K562 (cell line): ENCODE measurements around the gene PGD. TPM values are rescaled to one million over a fixed set of nuclear protein-coding genes. Genes with fewer than 3 reads are reported as not detected.

ENCODE experiments used
- ATAC-seq: fragments of 200-7000 bp; cut with Tn5 transposase; 3 replicates; pipeline ENCODE4 v1.9.1; 2020; ENCODE audit warnings: moderate library complexity
- BruUV-seq: library from RNA; stranded (reverse); fragments of 400-500 nt; replicated peaks from 2 replicates; lab custom pipeline; 2021; lab: Mats Ljungman, UMichigan
- CTCF ChIA-PET: fragments of 300-600 bp; formaldehyde crosslinking; extraction: SDS; loops from one replicate; lab custom pipeline; 2021; ENCODE audit warnings: low intra/inter-chr PET ratio; lab: Yijun Ruan, JAX
- POLR2A ChIA-PET: fragments of 300-600, 350-650 bp; sonication (Branson Sonifier 250); formaldehyde crosslinking; extraction: SDS; loops from one replicate; lab custom pipeline; 2021; ENCODE audit warnings: antibody characterized with exemption, inconsistent platforms; lab: Yijun Ruan, JAX
- DNase-seq, 4 experiments: peaks; one replicate each; pipeline versions ENCODE4 v3.0.0 to v3.0.0-alpha.2; 2011 to 2018; ENCODE audit warnings: low spot score in 3 of 4, mixed read lengths in 3 of 4; ENCODE audit errors: extremely low read depth in 1 of 4
- FAIRE-seq: peaks from 2 replicates; lab custom pipeline; 2011; peaks lifted over from hg19 to GRCh38; lab: Jason Lieb, UNC
- H2AFZ ChIP-seq: 2 replicates; pipeline ENCODE4 v1.6.0; 2011; ENCODE audit warnings: low read depth, low read length, control low read depth, inconsistent platforms
- H3K27ac ChIP-seq: fragments of 200-600 bp; 3 replicates; pipeline ENCODE4 v1.8.0; 2011; ENCODE audit warnings: low read depth, mild to moderate bottlenecking, control low read depth, inconsistent platforms, low read length, moderate library complexity, mixed read lengths; ENCODE audit errors: extremely low read depth
- H3K27me3 ChIP-seq, 2 experiments: fragments of 300-600 bp in 1 of 2; 2 replicates in 1 of 2; 3 replicates in 1 of 2; pipeline versions ENCODE4 v1.6.0 to v1.8.0; 2011; ENCODE audit warnings: inconsistent platforms in 2 of 2, low read length in 2 of 2, mild to moderate bottlenecking in 1 of 2, mixed read lengths in 1 of 2, moderate library complexity in 1 of 2; ENCODE audit not compliant: control insufficient read depth in 2 of 2, insufficient read depth in 2 of 2
- H3K36me3 ChIP-seq: fragments of 300-600 bp; 3 replicates; pipeline ENCODE4 v1.8.0; 2011; ENCODE audit warnings: mild to moderate bottlenecking, low read length, inconsistent platforms; ENCODE audit not compliant: control insufficient read depth, insufficient read depth
- H3K4me1 ChIP-seq, 2 experiments: fragments of 200-600 bp in 1 of 2; replicated peaks in 1 of 2; 2 replicates in 1 of 2; 3 replicates in 1 of 2; pipeline versions ENCODE4 v1.5.1 to v1.8.0; 2011; ENCODE audit warnings: inconsistent platforms in 2 of 2, low read length in 2 of 2, mild to moderate bottlenecking in 1 of 2, mixed read lengths in 1 of 2, moderate library complexity in 1 of 2; ENCODE audit not compliant: control insufficient read depth in 2 of 2, insufficient read depth in 2 of 2
- H3K4me2 ChIP-seq: 2 replicates; pipeline ENCODE4 v1.6.1; 2011; ENCODE audit warnings: low read length, control low read depth, inconsistent platforms, mixed read lengths; ENCODE audit not compliant: insufficient read depth
- H3K4me3 ChIP-seq: fragments of 200-600 bp; sonication (generic), shearing (Covaris generic); 2 replicates; pipeline ENCODE4 v1.5.1; 2016; ENCODE audit warnings: control low read depth, inconsistent platforms
- H3K79me2 ChIP-seq: fragments of 200-600 bp; 3 replicates; pipeline ENCODE4 v1.8.0; 2011; ENCODE audit warnings: low read length, inconsistent platforms; ENCODE audit not compliant: control insufficient read depth, insufficient read depth
- H3K9ac ChIP-seq, 2 experiments: 2 replicates each; pipeline versions ENCODE4 v1.6.0 to v1.6.1; 2011; ENCODE audit warnings: low read depth in 2 of 2, low read length in 2 of 2, control low read depth in 1 of 2, inconsistent platforms in 1 of 2, mild to moderate bottlenecking in 1 of 2, mixed read lengths in 1 of 2; ENCODE audit not compliant: insufficient read depth in 1 of 2
- H3K9me1 ChIP-seq: one replicate; pipeline ENCODE4 v1.6.0; 2011; ENCODE audit warnings: inconsistent platforms, mild to moderate bottlenecking, low read length, moderate library complexity; ENCODE audit not compliant: control insufficient read depth, insufficient read depth
- H3K9me3 ChIP-seq: replicated peaks from 2 replicates; pipeline ENCODE4 v1.5.1; 2011; ENCODE audit warnings: low read depth, low read length, inconsistent platforms; ENCODE audit not compliant: control insufficient read depth, insufficient read depth
- H4K20me1 ChIP-seq: replicated peaks from 2 replicates; pipeline ENCODE4 v1.6.1; 2011; ENCODE audit warnings: low read length, inconsistent platforms, mixed read lengths; ENCODE audit not compliant: control insufficient read depth, insufficient read depth
- ARID2 ChIP-seq: fragments of 450-650 bp; IDR thresholded peaks from 2 replicates; pipeline ENCODE4 v1.6.1; 2017; ENCODE audit warnings: antibody characterized with exemption, mild to moderate bottlenecking
- CXXC5 ChIP-seq: fragments of 250-450 bp; sonication (Bioruptor Pico); IDR thresholded peaks from 2 replicates; pipeline ENCODE4 v1.8.0; 2022; ENCODE audit warnings: inconsistent platforms, mild to moderate bottlenecking, moderate library complexity
- ETS1 ChIP-seq: conservative IDR thresholded peaks from 2 replicates; pipeline ENCODE4 v1.6.1; 2011; ENCODE audit warnings: low read depth, mild to moderate bottlenecking, low read length; ENCODE audit not compliant: control insufficient read depth
- FOSL1 ChIP-seq: fragments of 200-800 bp; sonication (Bioruptor generic); conservative IDR thresholded peaks from 2 replicates; pipeline ENCODE4 v1.6.1; 2016; ENCODE audit warnings: missing genetic modification characterization, missing compliant biosample characterization
- FOXM1 ChIP-seq, 2 experiments: fragments of 450-650 bp in 1 of 2; sonication (generic) in 1 of 2; formaldehyde crosslinking in 1 of 2; IDR thresholded peaks; 2 replicates each; pipeline versions ENCODE4 v1.6.1 to v1.9.0; 2017 to 2022; ENCODE audit warnings: low read depth in 2 of 2, mild to moderate bottlenecking in 2 of 2, missing genetic modification reagents in 1 of 2, moderate library complexity in 1 of 2
- LCOR ChIP-seq: sonication (generic); formaldehyde crosslinking; IDR thresholded peaks from 2 replicates; pipeline ENCODE4 v1.8.0; 2022; ENCODE audit warnings: mild to moderate bottlenecking, missing genetic modification reagents
- OTX1 ChIP-seq: fragments of 450-650 bp; formaldehyde crosslinking; IDR thresholded peaks from 2 replicates; pipeline ENCODE4 v1.4.0; 2022; ENCODE audit warnings: mild to moderate bottlenecking
- POLR2AphosphoS5 ChIP-seq: IDR thresholded peaks from 2 replicates; pipeline ENCODE4 v1.6.1; 2011; ENCODE audit warnings: mild to moderate bottlenecking, low read depth, low read length, moderate library complexity; ENCODE audit not compliant: control insufficient read depth, insufficient read depth
- PRPF4 ChIP-seq: fragments of 200-400 bp; formaldehyde crosslinking; IDR thresholded peaks from one replicate; pipeline ENCODE4 v1.6.1; 2017; ENCODE audit warnings: low read length, low read depth, mild to moderate bottlenecking; ENCODE audit not compliant: insufficient read depth, poor library complexity, severe bottlenecking
- RFX7 ChIP-seq: fragments of 250-450 bp; sonication (Bioruptor Pico); IDR thresholded peaks from 2 replicates; pipeline ENCODE4 v1.5.1; 2021; ENCODE audit warnings: mild to moderate bottlenecking
- SMAD3 ChIP-seq: fragments of 450-650 bp; formaldehyde crosslinking; conservative IDR thresholded peaks from 2 replicates; pipeline ENCODE4 v1.4.0; 2020; ENCODE audit warnings: mild to moderate bottlenecking
- SUPT5H ChIP-seq: fragments of 450-650 bp; IDR thresholded peaks from 2 replicates; pipeline ENCODE4 v1.6.1; 2016
- TAF15 ChIP-seq: fragments of 200-400 bp; formaldehyde crosslinking; IDR thresholded peaks from 2 replicates; pipeline ENCODE4 v1.6.1; 2017; ENCODE audit warnings: mild to moderate bottlenecking, low read depth, low read length, moderate library complexity
- TCF3 ChIP-seq: sonication (generic); formaldehyde crosslinking; IDR thresholded peaks from 2 replicates; pipeline ENCODE4 v1.4.0; 2020; ENCODE audit warnings: mild to moderate bottlenecking, missing genetic modification reagents
- TFAM ChIP-seq: fragments of 250-450 bp; sonication (Bioruptor Pico); conservative IDR thresholded peaks from 2 replicates; pipeline ENCODE4 v1.5.0; 2021; ENCODE audit warnings: mild to moderate bottlenecking, moderate library complexity
- VEZF1 ChIP-seq: fragments of 200-800 bp; sonication (Bioruptor generic); IDR thresholded peaks from 2 replicates; pipeline ENCODE4 v1.6.1; 2017; ENCODE audit warnings: missing genetic modification characterization, missing compliant biosample characterization
- ZNF24 ChIP-seq: fragments of 450-650 bp; IDR thresholded peaks from 2 replicates; pipeline ENCODE4 v1.6.1; 2016
- ZNF644 ChIP-seq: fragments of 200-800 bp; sonication (Bioruptor generic); IDR thresholded peaks from 2 replicates; pipeline ENCODE4 v1.6.1; 2016; ENCODE audit warnings: low read depth, missing genetic modification characterization, missing compliant biosample characterization
- WGBS: fragments of 100-300 bp; shearing (Covaris generic); methylation state at CpG from one replicate; pipeline ENCODE4 v1.1.6; 2016; ENCODE audit warnings: low coverage, mixed read lengths; ENCODE audit not compliant: insufficient coverage; ENCODE audit errors: missing lambda C conversion rate; 5-methylcytosine and 5-hydroxymethylcytosine counted together
- in situ Hi-C: fragments of 300-500 bp; cut with MboI; formaldehyde crosslinking; loops from 4 replicates; pipeline ENCODE4 v1.15.0; 2018; ENCODE audit warnings: inconsistent platforms, mixed read lengths
- intact Hi-C: fragments of 100-400 bp; cut with micrococcal nuclease; formaldehyde crosslinking; loops from 2 replicates; pipeline ENCODE4 v1.14.2; 2022
- polyA plus RNA-seq, 8 experiments: library from polyadenylated mRNA; depleted of rRNA in 4 of 8; stranded (reverse) in 5 of 8; unstranded in 3 of 8; fragments of >200 nt; fragmentation: Nextera tagmentation in 2 of 8; fragmentation: Illumina TruSeq in 1 of 8; extraction: Ambion mirVana in 2 of 8; extraction: Trizol in 1 of 8; gene quantifications; 2 replicates each; pipeline versions ENCODE4 v1.2.1 to v1.2.3, GENCODE V29; 2011 to 2014; ENCODE audit warnings: inconsistent platforms in 1 of 8, missing spikeins in 1 of 8
- total RNA-seq, 7 experiments: library from RNA; depleted of rRNA in 6 of 7; stranded (reverse); fragments of >200 nt in 6 of 7; fragmentation: Illumina TruSeq in 2 of 7; extraction: Trizol in 2 of 7; gene quantifications; 2 replicates each; pipeline versions ENCODE4 v1.2.1 to v1.2.3, GENCODE V29; 2011 to 2021; ENCODE audit warnings: low replicate concordance in 1 of 7

Gene PGD
- total and polyA plus RNA-seq, 9 of the 15 experiments (the other 6 are each of a cell fraction or from before 2014, with no cell fraction given): 177 to 542 (median 270) TPM

- H4K20me1 ChIP-seq: no peaks in the 10 kb centered on the region
- under 1% methylated on average over 77 of the region's 95 CpGs for WGBS
- H3K4me3 ChIP-seq: peak within 1 kb of the TSS; percentile 60
- peak within 1 kb of the TSS; percentile 81 for H3K27ac ChIP-seq
- no peaks in the 10 kb centered on the region for H3K27me3 ChIP-seq
- ATAC-seq (peak; percentile 96), FAIRE-seq (no peak), DNase-seq (peak; percentile 97 to 100 (median 100))
- ChIA-PET POLR2A (interaction anchor here (0.7 to 2.3 kb wide), 21 partner anchors 15 to 780 kb away, joined by 3 to 11 read pairs (median 4); partner anchors contain the start of genes KIF1B, LZIC and NMNAT1), CTCF (interaction anchor here (0.8 to 5.7 kb wide), 3 partner anchors 33 to 63 kb away, joined by 3 to 95 read pairs (median 88); no protein-coding TSS in a partner anchor)
- H3K36me3 ChIP-seq: no peaks in the 10 kb centered on the region
- intact Hi-C loops (loop anchor here (1.0 kb wide), 1 partner anchor 64 kb away; no protein-coding TSS in a partner anchor), in situ Hi-C loops (loop anchor here (5.0 kb wide), 1 partner anchor 62 kb away; no protein-coding TSS in a partner anchor)
- peak within 1 kb of the TSS; percentile 77 to 92 for H3K9ac ChIP-seq
- peaks cover 9 to 21% of the 10 kb centered on the region in 2 experiments; a peak in 4 of 5 replicates for H3K4me1 ChIP-seq
- H3K9me3 ChIP-seq: no peaks in the 10 kb centered on the region
- H3K4me2 ChIP-seq: peak within 1 kb of the TSS; percentile 95
- BruUV-seq: TSS peak; percentile 63
- H3K9me1 ChIP-seq: peaks cover 3% of the 10 kb centered on the region
- H3K79me2 ChIP-seq: peaks cover 12% of the 10 kb centered on the region; the same call in 2 of the 3 replicates
- peak within 1 kb of the TSS; percentile 98 for H2AFZ ChIP-seq
- TF ChIP-seq TAF15 (no peak), POLR2AphosphoS5 (peak; percentile 70), FOXM1 (IDR thresholded peaks at IDR 0.05; ENCODE audit: low read depth) (no peak), FOXM1 (CRISPR knock-in tag; IDR thresholded peaks at IDR 0.05; ENCODE audit: low read depth) (peak; percentile 92), TCF3 (CRISPR knock-in tag) (peak; percentile 52), ARID2 (0 out of 2 replicates have a peak, but pooled peaks have one; percentile 31), FOSL1 (0 out of 2 replicates have a peak, but pooled peaks have one; percentile 32), SMAD3 (CRISPR knock-in tag) (0 out of 2 replicates have a peak, but pooled peaks have one; percentile 81), OTX1 (CRISPR knock-in tag) (peak; percentile 63), SUPT5H (peak; percentile 70), RFX7 (CRISPR knock-in tag) (no peak), CXXC5 (CRISPR knock-in tag) (peak; percentile 99), ZNF644 (tag) (no peak), ZNF24 (peak; percentile 85), LCOR (CRISPR knock-in tag) (peak; percentile 88), TFAM (no peak), PRPF4 (peak; percentile 71), ETS1 (peak; percentile 67; the same call in 1 of the 2 replicates), VEZF1 (CRISPR knock-in tag) (peak; percentile 91)
Measured at GRCh38 chr1:10430216-10431069, 31.6 kb downstream of the PGD start, which contains the start of gene CENPS. TSS of gene CENPS (plus strand) at chr1:10430433. CDS start at chr1:10430518, 85 bp downstream.
